Astrocyte of the cerebellum (primary cell): ENCODE measurements around the gene GSDMA.
"Not testable (repeated sequence)": the region's sequence is repeated elsewhere in the genome, so short reads cannot be mapped to it uniquely, and the experiment has no call there.

ENCODE experiments used
- DNase-seq: peaks from one replicate; pipeline ENCODE4 v3.0.0-alpha.2; 2011; ENCODE audit warnings: low read depth
- H3K4me3 ChIP-seq: 2 replicates; pipeline ENCODE4 v1.5.1; 2011; ENCODE audit warnings: mild to moderate bottlenecking, low read depth, low read length, moderate library complexity
- in situ Hi-C: cut with HindIII; loops from 2 replicates; pipeline ENCODE4 v1.10.0; 2017; ENCODE audit warnings: low sequenced_read_pairs
- TF ChIP-seq, protein P1 (sequence below): IDR thresholded peaks from 2 replicates; pipeline ENCODE4 v1.5.1; 2012; ENCODE audit warnings: low read length, low read depth, moderate library complexity, mild to moderate bottlenecking; ENCODE audit errors: missing control alignments

GSDMA gene

DNA sequence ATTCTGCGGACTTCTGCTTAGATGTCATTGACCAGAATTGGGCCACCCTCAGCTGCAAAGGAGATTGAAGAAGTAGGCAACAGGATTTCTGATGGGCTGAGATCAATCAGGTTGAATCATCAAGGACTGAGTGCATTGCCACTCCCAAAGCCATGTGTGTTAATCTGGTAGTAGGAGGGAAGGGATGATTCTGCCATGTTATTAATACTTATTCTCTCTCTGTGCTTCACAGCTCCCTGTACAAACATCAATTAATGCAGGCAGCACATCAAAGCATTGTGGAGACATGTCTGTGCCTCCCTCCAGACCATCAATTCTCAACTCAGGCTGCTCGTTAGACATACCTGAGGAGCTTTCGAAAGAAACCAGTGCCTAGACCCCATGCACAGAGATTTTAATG, 23.7 kb upstream of the GSDMA start:
- H3K4me3 ChIP-seq: no peak overlapping the region
- in situ Hi-C loops: no loop called here
- no peak for DNase-seq
- TF ChIP-seq, protein P1, sequence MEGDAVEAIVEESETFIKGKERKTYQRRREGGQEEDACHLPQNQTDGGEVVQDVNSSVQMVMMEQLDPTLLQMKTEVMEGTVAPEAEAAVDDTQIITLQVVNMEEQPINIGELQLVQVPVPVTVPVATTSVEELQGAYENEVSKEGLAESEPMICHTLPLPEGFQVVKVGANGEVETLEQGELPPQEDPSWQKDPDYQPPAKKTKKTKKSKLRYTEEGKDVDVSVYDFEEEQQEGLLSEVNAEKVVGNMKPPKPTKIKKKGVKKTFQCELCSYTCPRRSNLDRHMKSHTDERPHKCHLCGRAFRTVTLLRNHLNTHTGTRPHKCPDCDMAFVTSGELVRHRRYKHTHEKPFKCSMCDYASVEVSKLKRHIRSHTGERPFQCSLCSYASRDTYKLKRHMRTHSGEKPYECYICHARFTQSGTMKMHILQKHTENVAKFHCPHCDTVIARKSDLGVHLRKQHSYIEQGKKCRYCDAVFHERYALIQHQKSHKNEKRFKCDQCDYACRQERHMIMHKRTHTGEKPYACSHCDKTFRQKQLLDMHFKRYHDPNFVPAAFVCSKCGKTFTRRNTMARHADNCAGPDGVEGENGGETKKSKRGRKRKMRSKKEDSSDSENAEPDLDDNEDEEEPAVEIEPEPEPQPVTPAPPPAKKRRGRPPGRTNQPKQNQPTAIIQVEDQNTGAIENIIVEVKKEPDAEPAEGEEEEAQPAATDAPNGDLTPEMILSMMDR: no peak

DNA sequence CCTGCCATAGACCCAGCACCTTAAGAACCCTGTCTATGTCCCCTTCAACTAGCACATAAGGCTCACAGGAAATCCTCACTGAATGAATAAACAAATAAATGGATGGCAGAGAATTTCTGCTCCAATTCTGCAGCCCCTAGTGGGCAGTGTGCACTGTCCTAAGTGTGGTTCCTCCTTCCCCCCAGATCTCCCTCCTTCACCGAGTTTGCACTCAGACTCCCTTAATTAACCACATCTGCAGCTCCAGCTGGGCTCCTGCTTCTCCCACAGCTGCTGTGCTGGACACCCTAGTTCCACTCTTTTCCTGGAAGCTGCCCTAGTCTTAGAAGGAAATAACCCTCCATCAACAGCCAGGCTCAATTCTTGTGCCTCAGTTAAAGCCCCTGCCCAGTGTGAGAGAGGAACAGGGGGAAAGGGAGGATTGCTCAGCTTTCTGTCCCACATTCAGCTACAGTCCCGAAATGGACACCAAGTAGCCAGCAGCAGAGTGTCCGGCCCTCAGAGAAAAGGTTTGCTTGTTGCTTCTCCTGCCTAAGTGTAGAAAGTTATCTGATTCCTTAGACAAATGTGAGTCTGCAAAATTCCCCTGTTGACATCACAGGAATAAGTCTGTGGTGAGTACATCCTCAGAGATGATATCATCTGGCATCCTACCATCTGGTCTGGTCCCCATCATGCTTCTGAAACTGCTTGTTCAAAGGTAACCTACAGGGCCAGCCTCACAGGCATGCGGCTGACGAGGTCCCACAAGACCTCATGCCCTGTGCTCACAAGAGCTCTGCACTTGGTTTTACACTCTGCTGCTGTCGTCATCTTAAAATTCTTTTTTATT, 23.0 kb upstream of the GSDMA start:
- in situ Hi-C loops: no loop called here
- DNase-seq: no peak
- H3K4me3 ChIP-seq: no peak overlapping the region
- TF ChIP-seq, protein P1: peak; percentile 70

DNA sequence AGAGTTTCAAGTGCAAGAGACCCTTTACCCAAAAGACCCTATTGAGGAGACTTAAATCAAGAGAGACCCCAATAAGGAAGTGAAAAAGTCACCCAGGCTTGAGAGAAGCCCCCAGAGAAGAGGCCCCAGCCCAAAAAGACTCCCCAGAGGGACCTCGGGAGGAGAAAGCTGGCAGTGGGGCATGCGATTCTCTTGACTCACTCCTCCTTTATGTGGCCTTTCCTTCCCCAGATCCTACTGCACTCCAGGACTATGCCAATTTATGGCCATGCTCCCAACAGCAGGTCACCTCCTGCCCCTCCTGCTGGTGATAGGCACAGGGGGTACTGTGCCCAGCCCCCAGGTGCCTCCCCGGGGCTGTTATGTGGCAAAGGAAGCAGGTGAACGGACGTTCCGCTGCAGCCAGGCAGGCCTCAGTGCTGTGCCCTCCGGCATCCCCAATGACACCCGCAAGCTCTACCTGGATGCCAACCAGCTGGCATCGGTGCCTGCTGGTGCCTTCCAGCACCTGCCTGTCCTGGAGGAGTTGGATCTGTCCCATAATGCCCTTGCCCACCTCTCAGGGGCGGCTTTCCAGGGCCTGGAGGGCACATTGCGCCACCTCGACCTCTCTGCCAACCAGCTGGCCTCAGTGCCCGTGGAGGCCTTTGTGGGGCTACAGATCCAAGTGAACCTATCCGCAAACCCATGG, 19.0 kb upstream of the GSDMA start:
- no peak for DNase-seq
- no peak overlapping the region for H3K4me3 ChIP-seq
- TF ChIP-seq, protein P1: no peak
- in situ Hi-C loops: no loop called here

DNA sequence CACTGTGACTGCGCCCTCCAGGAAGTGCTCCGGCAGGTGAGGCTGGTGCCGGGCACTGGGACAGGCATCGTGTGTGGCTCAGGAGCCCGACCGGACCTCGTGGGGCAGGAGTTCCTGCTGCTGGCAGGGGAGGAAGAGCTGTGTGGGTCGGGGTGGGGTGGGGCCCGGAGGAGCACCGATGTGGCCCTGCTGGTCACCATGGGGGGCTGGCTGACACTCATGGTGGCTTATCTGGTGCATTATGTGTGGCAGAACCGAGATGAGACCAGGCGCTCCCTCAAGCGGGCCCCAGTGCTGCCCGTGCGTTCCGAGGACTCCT, 18.5 kb upstream of the GSDMA start:
- H3K4me3 ChIP-seq: no peak overlapping the region
- TF ChIP-seq, protein P1: no peak
- in situ Hi-C loops: no loop called here
- DNase-seq: no peak

DNA sequence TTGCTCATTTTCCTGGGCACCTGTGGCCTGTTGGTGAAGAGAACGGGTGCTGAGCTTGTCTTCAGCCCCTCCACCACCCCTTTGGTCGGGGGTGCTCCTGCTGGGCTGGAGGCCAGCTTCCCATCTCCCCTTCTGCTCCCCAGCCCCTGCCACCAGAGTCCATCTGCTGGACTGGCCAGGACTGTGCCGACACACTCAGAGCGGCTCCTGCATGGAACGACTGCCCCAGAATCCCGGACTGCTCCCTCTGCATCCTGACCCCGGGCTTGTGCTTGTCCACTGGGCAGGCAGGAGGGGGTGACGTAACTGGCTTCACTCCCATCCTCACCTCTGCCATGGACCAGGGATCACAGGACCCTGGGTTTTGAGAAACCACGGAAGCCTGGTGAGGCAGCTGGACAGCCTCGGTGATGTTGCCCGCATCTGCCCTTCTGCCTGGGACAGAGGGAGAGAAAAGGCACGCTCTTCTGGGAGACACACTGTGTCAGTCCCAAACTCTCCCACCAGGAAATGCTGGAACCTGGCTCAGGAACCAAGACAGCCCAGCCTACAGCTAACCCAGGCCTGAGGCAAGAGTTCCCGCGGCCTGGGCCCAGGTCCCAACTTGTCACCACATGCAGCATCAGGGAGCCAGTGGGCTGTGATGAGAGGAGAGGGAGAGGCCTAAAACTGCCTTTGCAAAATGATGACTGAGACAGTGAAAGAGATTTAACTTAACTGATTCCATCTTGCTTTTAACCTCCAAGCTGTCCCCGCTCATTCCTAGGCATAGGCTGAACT, 16.1 kb upstream of the GSDMA start:
- DNase-seq: no peak
- H3K4me3 ChIP-seq: no peak overlapping the region
- TF ChIP-seq, protein P1: no peak
- in situ Hi-C loops: no loop called here

DNA sequence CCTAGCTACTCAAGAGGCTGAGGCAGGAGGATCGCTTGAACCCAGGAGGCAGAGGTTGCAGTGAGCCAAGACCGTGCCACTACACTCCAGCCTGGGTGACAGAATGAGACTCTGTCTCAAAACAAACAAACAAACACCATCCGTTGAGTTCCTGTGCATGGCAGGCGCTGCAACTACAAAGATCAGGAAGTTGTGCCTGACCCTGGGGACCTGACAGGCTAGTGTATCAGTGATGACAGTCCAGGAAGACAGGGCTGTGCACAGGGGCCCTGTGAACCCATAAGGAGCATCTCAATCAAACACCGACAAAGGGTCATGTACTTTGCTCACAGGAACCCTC, 14.3 kb upstream of the GSDMA start:
- DNase-seq, in situ Hi-C loops, H3K4me3 ChIP-seq: not testable (repeated sequence)

DNA sequence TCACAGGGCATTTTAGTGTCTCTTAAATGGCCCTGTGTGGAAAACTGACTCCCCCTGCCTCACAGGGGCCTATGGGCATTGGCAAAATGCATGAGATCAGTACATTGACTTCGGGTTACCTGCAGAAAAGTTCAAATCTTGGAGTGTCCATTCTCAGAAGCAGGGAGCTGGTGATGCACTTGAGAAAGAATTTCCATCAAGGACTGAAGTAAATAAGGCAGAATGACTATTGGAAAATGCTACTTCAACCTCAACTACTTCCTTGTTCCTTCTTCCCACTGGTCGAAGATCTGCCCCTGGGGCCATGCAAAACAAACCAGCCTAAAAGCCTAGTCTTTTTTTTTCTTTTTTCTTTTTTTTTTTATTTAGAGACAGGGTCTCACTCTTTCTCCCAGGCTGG, 13.8 kb upstream of the GSDMA start:
- TF ChIP-seq, protein P1: no peak
- DNase-seq: no peak
- in situ Hi-C loops: no loop called here
- H3K4me3 ChIP-seq: no peak overlapping the region
